ENCODE measurements around the gene SPTA1. TPM values are rescaled to one million over a fixed set of nuclear protein-coding genes. Genes with fewer than 3 reads are reported as not detected.

Gene SPTA1
- total and polyA plus RNA-seq, 2 of the 8 experiments (the other 6 are each of a cell fraction or from before 2014, with no cell fraction given) = not detected

DNA sequence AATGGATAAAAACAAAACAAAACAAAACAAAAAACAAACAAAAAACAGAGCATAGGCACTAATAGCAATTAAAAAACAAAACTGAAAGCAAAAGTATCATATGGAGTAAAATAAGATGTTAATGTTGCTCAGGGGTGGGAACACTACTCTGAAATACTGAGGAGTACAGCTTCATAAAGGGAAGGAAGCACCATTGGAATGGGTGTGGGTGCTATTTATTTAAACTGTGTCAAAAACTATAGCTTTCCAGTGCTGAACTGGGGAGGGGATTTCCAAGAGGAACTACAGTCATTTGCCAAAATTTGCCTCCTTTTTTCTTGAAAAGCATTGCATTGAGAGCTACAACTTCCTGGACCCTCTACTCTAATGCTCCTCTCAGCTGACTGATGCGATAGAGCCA lies 40.0 kb downstream of the SPTA1 start (continued):
- TF ChIP-seq CHD7 (IDR thresholded peaks at IDR 0.05; ENCODE audit: insufficient replicate concordance, low read length) (no peak), ASH2L (IDR thresholded peaks at IDR 0.05; ENCODE audit: low read length) (no peak), USF2 (IDR thresholded peaks at IDR 0.05; ENCODE audit: low read length) (no peak), SIN3A (conservative IDR thresholded peaks at IDR 0.05 in 1 of 2, IDR thresholded peaks at IDR 0.05 in 1 of 2; ENCODE audit: low read depth in 1 of 2, low read length in 2 of 2) (no peak), CHD1 (IDR thresholded peaks at IDR 0.05; ENCODE audit: low read depth, low read length) (no peak), POU5F1 (IDR thresholded peaks at IDR 0.05; ENCODE audit: low read depth, low read length) (no peak), GABPA (IDR thresholded peaks at IDR 0.05; ENCODE audit: borderline replicate concordance, insufficient read depth, low read length) (no peak), BACH1 (IDR thresholded peaks at IDR 0.05; ENCODE audit: low read length) (no peak), KDM4A (IDR thresholded peaks at IDR 0.05; ENCODE audit: low read depth, low read length, severe bottlenecking) (no peak), EP300 (IDR thresholded peaks at IDR 0.05; ENCODE audit: borderline replicate concordance in 1 of 2, low read depth in 2 of 2, low read length in 2 of 2) (no peak), SP4 (IDR thresholded peaks at IDR 0.05; ENCODE audit: low read length) (no peak)
